IMR-90 (cell line): ENCODE measurements around the gene SIK3.

Source experiments
- POLR2A ChIP-seq: IDR thresholded peaks from 2 replicates; pipeline ENCODE4 v1.6.1; 2012; ENCODE audit warnings: mild to moderate bottlenecking, low read depth, low read length
- TF ChIP-seq, protein P1 (sequence below): conservative IDR thresholded peaks from 2 replicates; pipeline ENCODE4 v1.5.1; 2012; ENCODE audit warnings: mild to moderate bottlenecking, low read depth, low read length, improper control_type of control experiment

- TF ChIP-seq, protein P1, sequence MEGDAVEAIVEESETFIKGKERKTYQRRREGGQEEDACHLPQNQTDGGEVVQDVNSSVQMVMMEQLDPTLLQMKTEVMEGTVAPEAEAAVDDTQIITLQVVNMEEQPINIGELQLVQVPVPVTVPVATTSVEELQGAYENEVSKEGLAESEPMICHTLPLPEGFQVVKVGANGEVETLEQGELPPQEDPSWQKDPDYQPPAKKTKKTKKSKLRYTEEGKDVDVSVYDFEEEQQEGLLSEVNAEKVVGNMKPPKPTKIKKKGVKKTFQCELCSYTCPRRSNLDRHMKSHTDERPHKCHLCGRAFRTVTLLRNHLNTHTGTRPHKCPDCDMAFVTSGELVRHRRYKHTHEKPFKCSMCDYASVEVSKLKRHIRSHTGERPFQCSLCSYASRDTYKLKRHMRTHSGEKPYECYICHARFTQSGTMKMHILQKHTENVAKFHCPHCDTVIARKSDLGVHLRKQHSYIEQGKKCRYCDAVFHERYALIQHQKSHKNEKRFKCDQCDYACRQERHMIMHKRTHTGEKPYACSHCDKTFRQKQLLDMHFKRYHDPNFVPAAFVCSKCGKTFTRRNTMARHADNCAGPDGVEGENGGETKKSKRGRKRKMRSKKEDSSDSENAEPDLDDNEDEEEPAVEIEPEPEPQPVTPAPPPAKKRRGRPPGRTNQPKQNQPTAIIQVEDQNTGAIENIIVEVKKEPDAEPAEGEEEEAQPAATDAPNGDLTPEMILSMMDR = no peak
- no peak for TF ChIP-seq POLR2A
Measured at GRCh38 chr11:116916886-116917285, 181.3 kb downstream of the SIK3 start.
